Mesothelial cell of epicardium (in vitro differentiated cells): ENCODE data around the gene OR8B8. TPM values are rescaled to one million over a fixed set of nuclear protein-coding genes. Genes with fewer than 3 reads are reported as not detected.

ENCODE experiments used
- DNase-seq, 2 experiments: peaks; one replicate each; pipeline ENCODE4 v3.0.0; 2021; ENCODE audit warnings: low spot score in 2 of 2; ENCODE audit not compliant: unreplicated experiment in 2 of 2
- H3K27ac Mint-ChIP-seq: 2 replicates; pipeline ENCODE4 v1.8.0; 2021; ENCODE audit warnings: mixed read lengths
- H3K27me3 Mint-ChIP-seq: 2 replicates; pipeline ENCODE4 v1.8.0; 2021; ENCODE audit warnings: low read depth, mixed read lengths
- H3K36me3 Mint-ChIP-seq: 2 replicates; pipeline ENCODE4 v1.8.0; 2021; ENCODE audit warnings: mixed read lengths
- H3K4me1 Mint-ChIP-seq: 2 replicates; pipeline ENCODE4 v1.8.0; 2021; ENCODE audit warnings: mixed read lengths
- H3K4me3 Mint-ChIP-seq: 2 replicates; pipeline ENCODE4 v1.8.0; 2021; ENCODE audit warnings: mild to moderate bottlenecking, moderate library complexity, mixed read lengths
- H3K9me3 Mint-ChIP-seq: 2 replicates; pipeline ENCODE4 v1.8.0; 2021; ENCODE audit warnings: mixed read lengths
- CTCF ChIP-seq: fragments of 200-600 bp; sonication (generic); IDR thresholded peaks from one replicate; pipeline ENCODE4 v1.5.0; 2021; ENCODE audit warnings: antibody characterized with exemption; ENCODE audit not compliant: unreplicated experiment
- total RNA-seq: library from RNA; stranded (reverse); gene quantifications from 3 replicates; pipeline ENCODE4 v1.2.1, GENCODE V29; 2021

The OR8B8 gene
- total RNA-seq: not detected in 3 replicates

GRCh38 chr11:124445646-124446150 is at the start of gene OR8B8:
Gene OR8B8 (minus strand): TSS chr11:124445696. CDS start chr11:124441085, 4,611 bp downstream.
- H3K4me3 Mint-ChIP-seq: no peak within 1 kb of the TSS
- peaks cover 12% of the 10 kb centered on the region for H3K27me3 Mint-ChIP-seq
- no peaks in the 10 kb centered on the region for H3K36me3 Mint-ChIP-seq
- H3K4me1 Mint-ChIP-seq: no peaks in the 10 kb centered on the region
- no peak for DNase-seq
- TF ChIP-seq CTCF: no peak
- peaks cover 13% of the 10 kb centered on the region for H3K9me3 Mint-ChIP-seq
- H3K27ac Mint-ChIP-seq: no peak within 1 kb of the TSS

GRCh38 chr11:124493016-124493655 is 47.6 kb upstream of the OR8B8 start:
- Mint-ChIP-seq H3K27ac (no peak overlapping the region), H3K9me3 (peaks cover 9% of the 10 kb centered on the region), H3K4me1 (no peaks in the 10 kb centered on the region), H3K36me3 (no peaks in the 10 kb centered on the region), H3K27me3 (peaks cover 31% of the 10 kb centered on the region), H3K4me3 (no peak overlapping the region)
- TF ChIP-seq CTCF: no peak
- no peak for DNase-seq

- H3K27me3 Mint-ChIP-seq: peaks cover 16% of the 10 kb centered on the region
- H3K4me3 Mint-ChIP-seq: no peak overlapping the region
- TF ChIP-seq CTCF: no peak
- DNase-seq: no peak
- no peak overlapping the region for H3K27ac Mint-ChIP-seq
- H3K4me1 Mint-ChIP-seq: peaks cover 18% of the 10 kb centered on the region
- peaks cover 8% of the 10 kb centered on the region for H3K9me3 Mint-ChIP-seq
- no peaks in the 10 kb centered on the region for H3K36me3 Mint-ChIP-seq
Measured at GRCh38 chr11:124483422-124483821, 37.9 kb upstream of the OR8B8 start.

GRCh38 chr11:124482362-124483147 is 37.1 kb upstream of the OR8B8 start:
- peak overlapping the region; percentile 23 for H3K4me3 Mint-ChIP-seq

More at GRCh38 chr11:124482362-124483147, 37.1 kb upstream of the OR8B8 start:
- H3K4me1 Mint-ChIP-seq: peaks cover 18% of the 10 kb centered on the region
- peaks cover 8% of the 10 kb centered on the region for H3K9me3 Mint-ChIP-seq
- no peak for TF ChIP-seq CTCF
- H3K27ac Mint-ChIP-seq: peak overlapping the region; percentile 70
- peaks cover 16% of the 10 kb centered on the region for H3K27me3 Mint-ChIP-seq
- DNase-seq: no peak
- no peaks in the 10 kb centered on the region for H3K36me3 Mint-ChIP-seq
